HG03139 (cell line): Measurements from ENCODE around the gene SND1.

Experiments used
- ATAC-seq: cut with Tn5 transposase; IDR thresholded peaks from one replicate; pipeline ENCODE4 v1.9.1; 2021; ENCODE audit not compliant: unreplicated experiment

Gene SND1

DNA sequence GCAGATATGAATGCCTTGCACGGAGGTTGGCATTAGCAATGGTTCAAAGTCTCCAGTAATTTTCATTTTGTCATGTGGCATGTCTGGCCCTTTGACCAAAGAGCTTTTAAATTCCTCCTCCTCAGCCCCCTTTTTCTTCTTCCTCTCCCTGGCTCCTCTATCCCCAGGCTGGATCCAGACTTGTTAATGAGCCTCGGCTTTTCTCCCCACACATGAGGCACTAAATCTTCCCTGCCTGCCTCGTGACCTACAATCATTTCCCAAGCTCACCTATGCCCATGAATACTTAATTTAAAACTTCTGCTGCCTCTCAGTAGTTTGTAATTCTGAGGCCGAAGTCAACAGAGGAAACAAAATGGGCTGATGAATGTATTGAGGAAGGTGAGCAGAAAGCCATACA is 402.5 kb downstream of the SND1 start:
- ATAC-seq = no peak

DNA sequence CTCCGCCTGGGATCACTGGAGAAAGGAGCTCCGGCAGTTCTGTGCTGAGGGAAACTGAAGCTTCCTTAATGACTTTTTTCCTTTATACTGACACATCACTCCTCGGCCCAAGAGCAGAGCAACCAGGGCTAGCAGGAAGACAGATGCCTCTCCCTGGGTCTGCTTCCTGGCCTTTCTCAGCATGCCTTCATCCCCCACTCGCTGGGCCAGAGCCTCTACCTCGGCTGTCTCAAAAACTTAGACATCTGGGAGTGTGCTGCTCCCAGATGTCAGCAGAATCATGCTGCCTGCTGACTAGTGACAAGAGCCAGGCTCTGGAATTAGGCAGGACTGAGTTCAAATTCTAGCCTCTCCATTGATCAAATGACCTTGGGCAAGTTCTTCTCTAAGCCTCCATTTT is 403.6 kb downstream of the SND1 start:
- ATAC-seq = no peak

DNA sequence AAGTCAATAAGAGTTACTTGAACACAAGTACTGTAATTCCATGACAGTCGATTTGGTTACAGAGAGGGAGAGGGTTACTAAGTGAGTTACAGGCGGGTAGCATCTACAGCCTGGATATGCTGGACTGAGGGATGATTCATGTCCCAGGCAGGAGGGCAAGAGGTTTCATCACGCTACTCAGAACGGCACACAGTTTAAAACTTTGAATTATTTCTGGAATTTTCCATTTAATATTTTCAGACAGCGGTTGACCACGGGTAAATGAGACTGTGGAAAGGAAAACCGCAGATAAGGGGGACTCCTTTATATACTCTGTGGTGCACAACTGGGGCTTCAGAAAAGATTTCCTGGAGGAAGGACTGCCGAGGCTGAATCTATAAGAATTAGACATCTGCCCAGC is 404.9 kb downstream of the SND1 start:
- no peak for ATAC-seq

DNA sequence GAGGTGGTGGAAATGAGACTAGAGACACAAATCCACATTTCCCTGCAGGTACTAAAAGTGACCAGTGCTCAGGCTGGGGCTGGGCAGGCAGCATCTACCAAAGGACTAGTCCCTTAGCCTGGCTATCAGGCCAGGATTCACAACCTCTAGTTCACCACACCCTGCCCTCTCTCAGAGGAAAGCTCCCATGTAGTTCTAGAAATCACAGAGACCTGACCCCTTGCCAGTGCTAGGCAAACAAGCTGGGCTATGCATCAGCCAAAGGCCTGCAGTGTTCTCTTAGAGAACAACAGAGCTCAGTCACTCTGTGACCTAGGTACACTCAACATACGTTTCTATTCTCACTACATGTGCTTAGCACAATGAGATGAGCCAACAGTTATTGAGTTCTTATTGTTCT is 405.9 kb downstream of the SND1 start:
- no peak for ATAC-seq

DNA sequence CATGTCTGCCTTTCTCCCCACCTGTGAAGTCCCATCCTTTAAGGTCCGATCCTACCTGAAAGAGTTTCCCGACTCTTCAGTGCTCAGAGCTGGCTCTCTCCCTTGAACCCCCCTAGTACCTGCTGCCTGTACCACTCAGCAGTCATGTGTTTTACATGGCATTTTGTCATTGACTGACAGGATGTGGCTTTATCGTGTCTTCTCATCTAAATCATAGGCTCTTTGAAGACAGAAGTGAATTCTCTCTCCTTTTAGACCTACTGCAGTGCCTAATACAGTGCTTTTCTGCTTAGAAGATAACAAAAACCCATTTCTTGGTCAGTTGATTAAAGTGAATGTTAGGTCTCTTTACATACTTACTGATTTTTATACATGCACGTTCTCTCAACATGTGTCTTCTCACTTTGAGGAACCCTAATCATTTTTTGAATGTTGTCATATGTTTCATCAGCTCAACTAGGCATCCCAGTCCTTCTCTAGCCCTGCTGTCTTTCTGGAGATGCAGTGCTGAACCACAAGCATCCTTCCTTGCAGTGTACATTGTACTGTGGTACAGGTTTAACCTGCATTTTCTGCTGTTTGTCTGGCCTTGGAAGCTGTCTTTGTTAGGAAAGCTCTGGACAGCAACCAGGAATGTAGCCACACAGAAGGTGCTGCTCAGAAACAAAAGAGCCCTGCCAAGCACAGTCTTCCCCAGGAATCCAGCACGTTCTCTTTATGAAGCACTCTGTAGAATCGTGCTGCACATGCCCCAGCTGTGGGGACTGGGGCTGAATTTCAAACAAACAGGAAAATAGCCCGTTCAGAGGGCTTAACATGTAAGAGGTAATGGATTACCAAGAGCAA is 407.4 kb downstream of the SND1 start:
- no peak for ATAC-seq

DNA sequence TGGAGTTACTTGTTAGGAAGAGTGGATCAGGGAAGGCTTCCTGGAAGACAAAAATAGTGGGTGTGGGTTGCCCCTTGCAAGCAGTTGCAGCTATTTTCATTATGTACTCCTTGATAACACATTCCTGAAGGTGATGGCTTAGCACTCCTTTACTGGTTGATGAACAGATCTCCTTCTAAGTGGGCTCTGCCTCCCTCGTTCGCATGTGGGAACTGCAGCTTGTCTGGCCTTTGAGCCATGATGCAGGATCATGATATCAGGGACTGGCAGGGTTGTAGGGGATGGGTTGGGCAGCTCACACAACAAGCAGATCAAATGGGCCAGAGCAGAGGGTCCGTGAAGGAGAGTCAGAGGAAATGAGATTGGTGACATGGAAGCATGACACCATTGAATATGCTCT is 408.0 kb downstream of the SND1 start:
- ATAC-seq = no peak

DNA sequence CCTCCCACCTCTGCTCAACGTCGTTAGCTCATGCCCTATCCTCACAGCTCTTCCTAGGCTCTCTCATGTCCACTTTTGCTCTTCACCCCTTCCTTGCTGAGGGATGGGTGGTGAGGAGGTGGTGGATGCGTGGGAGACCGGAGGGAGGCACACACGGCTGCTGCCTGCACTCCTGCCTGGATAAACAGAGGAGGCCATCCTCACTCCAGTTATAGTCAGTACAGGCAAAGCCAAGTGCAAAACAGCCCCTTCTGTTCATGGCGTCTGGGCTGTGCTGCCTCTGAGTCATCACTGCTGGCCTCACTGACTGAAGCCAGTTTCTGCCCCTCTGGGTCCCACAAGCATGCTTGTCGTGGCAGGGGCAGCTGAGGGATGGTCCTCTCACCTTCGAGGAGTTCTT is 411.1 kb downstream of the SND1 start:
- ATAC-seq = no peak

DNA sequence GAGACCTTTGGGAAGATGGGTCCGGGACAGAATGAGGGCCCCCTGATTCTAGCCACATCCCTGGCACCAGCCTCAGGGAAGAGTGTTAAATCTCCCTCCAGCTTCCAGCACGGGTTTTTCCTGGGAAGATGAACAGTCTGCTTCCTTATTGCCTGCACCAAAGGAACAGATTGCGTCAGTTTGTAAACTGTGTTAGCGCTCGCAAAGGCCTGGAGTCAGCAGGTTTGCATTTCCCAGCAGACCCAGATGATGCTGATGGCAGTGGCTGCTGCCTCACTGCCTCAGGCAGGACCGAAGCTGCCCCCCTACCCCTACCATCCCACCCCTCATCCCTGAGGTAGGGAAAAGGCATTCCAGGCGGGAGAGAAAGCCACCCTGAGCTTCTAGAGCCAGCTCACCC is 413.9 kb downstream of the SND1 start:
- no peak for ATAC-seq

DNA sequence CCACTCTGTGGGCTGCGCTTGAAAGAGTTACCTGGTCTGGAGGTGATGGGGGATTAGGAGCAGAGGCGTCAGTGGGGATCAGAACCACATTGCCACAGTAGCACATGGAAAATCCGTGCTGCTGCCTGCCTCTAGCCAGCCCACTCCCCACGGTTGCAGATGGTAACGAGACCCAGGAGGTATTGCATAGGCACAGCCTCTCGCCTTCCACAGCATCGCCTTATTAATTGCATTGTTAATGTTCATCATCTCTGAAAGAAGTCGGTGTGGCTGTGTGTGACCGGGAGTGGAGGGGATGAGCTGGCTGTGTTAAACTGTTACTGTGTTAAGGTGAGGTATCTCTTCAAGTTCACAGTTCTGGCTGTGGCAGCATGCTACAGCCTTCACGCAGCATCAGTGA is 414.4 kb downstream of the SND1 start:
- no peak for ATAC-seq

DNA sequence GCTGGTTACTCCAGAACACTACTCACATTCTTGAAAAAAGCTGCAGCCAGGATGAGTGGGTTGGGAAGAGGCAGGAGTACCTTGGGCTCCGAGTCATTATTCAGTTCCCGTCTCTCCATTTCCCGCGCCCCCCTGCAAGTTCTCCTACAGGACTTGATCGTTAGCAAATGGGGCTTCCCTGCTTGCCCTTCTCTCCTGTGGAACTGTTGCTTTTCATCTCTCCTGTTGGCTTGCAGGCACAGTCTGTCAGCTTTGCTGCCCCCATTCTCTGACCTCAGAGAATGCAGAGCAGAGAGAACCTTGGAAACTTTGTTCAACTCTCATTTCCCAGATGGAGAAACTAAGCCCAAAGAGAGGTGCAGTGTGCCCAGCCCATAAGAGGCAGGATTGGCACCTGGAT is 414.9 kb downstream of the SND1 start:
- ATAC-seq = no peak

DNA sequence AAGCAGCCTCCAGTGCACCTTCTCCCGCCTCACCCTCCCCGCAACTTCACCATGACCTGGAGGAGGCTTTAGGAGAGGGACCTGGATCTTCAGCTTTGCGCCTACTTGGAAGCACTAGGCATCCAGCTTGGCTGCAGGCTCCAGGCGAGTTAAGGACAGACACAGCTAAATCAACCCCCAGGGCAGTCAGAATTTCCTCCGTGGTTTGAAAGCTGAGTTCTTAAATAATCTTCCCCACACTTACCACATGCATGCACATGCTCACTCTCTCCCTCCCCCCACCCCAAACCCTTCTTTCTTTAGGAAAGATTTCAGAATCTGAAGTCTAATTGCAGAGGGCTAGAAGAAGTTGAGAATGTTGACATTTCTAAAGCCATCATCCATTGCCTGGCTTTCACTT is 416.0 kb downstream of the SND1 start:
- no peak for ATAC-seq

DNA sequence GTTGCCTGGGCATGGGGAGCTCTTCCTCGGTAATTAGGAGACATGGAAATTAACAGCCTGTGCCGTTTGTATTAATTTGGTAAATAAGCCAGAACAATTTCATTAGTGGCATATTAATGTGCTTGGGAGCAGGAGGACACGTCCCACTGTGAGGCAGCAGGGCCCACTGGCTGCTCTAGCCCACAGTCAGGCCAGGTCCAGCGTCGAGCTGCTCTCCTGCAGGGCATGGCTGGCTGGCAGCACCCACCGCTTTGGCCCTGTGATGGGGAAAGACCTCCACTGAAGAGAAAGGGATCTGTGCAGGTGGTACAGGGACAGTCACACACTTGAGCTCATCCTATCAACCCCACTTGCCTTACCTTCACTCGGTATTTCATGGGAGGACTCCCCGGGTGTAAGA is 416.8 kb downstream of the SND1 start:
- no peak for ATAC-seq

DNA sequence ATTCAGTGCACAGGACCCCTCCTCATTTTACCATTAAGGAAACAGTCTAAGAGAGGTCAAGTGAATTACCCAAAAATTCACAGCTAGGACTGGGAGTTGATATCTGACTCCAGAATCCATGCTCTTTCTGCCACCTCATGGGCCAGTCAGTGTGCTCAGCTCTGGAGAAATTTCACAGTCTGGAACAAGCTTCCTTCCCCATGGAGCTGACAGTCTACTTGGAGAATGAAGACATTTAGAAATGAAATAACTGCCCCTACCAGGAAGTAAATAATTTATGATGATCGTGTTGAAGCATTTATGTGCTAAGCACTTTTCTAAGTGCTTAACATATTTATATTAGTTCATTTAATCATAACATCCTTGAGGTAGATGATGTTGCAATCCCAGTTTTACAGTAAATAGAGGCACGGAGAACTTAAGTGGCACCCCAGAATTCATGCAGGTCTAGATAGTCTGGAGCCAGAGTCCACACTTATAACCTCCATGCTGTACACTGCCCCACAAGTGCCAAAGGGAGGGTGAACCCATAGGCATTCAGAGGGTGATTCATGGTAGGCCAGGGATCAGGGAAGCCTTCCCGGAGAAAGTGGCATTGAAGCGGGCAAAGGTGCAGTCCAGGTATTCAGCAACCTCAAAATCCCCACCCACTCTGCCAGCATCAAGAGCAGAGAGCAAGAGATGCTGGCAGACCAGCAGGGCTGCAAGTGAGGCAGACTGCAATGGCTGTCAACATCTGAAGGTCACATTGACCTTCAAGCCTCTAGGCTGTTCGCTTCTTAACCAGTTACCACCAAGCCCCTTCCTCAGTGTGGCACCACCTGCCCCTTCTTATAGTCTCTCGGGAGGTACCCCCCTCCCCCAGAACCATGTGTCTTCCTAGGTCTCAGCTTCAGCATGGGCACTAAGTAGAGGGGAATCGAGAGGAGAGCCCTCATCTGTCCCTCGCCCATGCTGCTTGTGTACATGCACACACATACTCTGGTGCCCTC is 417.7 kb downstream of the SND1 start:
- no peak for ATAC-seq

DNA sequence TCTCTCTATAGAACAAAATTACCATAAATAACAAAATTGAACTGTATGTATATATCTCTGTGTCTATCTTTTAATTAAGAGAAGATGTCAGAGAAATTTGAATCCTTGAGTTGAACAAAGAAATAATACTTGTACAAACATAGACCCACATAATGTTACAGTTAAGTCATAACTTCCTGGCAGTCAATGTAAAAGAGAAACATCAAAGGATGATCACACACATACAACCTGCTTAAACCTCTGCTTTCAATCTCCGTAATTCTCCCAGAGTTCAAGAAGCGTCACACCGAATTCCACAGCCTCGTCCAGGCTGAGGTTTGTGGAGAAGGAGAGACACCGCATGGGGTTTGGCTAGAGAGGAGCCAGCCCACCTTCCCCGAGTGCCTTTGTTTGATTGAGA is 419.4 kb downstream of the SND1 start:
- ATAC-seq = no peak

DNA sequence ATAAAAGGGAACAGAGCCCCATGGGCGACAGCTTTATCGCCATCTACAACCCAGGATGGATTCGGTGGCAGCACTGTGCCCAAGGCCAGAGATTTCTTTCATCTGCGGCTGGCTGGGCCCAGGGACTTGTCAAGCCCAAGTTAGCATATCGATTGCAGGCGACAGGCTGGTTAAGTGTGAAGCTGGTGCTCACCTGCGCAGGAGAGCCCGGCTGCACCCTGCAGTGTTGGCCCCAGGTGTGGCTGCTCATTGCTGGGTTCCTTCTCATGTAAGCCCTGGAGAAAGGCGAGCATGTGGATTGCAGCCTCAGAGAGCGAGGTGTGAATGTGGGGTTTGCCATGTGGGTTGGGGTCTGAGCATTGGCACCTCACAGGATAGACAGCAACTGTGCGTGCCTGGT is 419.8 kb downstream of the SND1 start:
- no peak for ATAC-seq

DNA sequence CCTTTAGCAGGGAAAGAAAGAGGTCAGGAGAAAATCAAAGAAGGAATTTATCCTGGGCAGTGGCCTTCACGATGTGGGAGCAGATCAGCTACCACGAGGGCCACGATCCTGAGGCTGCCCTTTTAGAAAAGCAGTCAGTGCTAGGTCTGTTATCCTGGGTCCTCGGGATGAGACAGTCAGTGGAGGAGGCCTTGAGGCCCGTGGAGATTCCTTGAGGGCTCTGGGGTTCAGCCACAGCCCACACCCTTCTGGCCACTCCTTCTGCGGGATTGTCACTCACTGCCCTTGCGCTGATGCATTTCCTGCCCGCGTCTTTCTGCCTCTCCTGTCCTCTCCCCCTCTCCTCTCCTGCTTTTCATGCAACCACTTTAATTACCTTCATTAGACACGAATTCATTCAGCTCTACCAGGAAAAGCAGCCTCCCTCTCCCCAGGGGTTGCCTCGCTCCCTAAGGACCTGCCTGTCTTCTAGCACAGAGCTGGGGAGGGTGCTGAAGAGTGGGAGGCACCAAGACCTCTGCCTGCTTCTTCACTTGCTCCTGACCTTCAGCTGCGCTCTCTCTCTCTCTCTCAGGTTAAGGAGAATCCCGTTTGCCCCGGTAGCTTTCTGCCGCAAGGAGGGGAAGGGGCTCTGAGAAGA is 421.8 kb downstream of the SND1 start:
- no peak for ATAC-seq

DNA sequence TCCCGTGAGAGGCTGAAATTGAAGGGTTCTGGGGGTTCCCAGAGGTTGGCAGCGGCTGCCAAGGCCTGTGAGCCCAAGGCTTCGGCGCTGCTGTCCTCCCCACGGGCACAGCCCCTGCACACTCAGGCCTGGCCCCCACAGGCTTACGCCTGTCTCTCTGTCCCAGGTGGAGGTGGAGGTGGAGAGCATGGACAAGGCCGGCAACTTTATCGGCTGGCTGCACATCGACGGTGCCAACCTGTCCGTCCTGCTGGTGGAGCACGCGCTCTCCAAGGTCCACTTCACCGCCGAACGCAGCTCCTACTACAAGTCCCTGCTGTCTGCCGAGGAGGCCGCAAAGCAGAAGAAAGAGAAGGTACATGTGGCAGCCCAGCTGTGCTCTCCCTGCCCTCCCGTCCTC is 422.3 kb downstream of the SND1 start:
- no peak for ATAC-seq

DNA sequence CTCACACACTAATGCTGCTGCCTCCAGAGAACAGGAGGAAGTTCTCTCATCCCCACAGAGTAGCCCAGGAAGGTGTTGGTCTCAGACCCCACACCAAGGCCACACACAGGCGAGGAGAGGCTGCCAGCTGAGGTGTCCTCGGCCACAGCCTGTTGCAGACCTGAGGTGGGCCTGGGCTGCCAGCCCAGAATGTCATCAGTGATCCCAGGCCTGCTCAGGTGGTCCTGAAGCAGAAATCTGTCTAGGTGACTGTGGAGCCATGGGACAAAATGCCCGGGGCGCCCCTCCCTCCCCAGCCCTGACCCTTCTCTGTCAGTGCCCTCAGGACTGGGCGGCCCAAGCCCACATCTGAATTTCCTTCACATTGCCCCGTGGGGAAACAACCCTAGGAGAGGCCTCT is 422.7 kb downstream of the SND1 start:
- ATAC-seq = no peak

DNA sequence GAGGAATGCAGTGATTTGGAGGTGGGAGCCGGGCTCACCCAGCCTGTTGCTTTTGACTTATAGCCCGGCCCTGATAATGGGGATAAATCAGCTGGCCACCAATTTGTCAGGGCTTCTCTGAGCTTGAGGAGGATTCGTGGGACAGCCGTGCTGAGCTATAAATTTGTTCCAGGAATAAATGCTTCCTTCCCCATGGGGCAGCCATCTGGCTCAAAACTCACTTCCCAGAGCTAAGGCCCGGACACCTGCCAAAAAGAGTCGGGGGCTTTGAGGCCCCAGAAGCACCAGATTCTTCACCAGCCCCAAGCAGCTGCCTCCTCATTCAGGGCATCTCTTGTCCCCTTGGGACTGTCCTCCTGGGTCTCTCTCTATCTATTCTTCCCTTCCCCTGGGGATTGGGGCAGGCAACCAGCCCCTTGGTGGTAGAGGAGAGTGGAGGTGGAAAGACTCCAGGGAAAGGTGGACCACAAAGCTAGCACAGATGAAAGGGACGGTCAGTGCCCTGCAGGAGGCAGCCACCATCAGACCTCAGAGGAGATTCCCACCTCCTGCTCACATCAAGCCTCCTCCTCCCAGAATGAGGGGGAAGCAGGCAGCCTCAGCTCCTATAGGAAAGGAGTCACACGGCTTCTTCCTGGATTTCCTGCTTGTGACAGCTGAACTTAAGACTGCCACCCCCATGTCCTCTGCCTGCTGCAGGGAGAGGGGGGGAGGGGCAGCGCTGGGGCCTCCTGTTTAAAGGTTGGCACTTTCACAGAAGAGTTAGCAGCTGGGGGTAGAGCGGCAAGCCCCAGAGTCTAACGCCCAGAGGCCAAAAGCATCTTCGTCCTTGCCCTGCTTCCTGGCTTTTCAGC is 423.5 kb downstream of the SND1 start:
- no peak for ATAC-seq

DNA sequence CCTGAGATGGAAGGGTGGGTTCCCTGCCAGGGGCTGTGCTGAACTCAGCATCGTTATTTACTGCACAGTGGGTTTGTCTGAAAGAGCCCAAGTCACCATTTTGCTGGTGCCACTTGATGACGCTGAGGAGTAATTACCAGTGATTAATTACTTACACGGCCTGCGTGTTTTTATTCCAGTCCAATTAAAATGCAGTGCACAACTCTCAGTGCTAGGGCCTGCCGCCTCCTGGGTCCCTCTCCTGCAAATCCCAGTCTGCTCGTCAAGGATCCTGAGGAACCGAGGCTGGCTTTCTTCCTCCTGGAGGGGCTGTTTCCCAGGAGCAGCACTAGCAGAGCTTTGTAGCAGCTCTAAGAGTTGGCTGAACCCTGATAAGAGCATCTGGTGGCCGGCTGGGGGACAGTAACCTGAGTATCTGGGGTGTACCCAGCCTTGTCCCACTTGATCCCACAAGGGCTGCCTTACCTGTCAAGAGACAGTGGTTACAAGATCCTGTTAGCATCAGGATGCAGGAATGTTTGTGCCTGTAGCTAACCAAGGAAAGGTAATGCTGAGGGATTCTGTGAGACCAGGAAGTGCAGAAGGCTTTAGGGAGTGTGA is 424.3 kb downstream of the SND1 start:
- ATAC-seq = no peak
